Activated CD8-positive, alpha-beta memory T cell treated with anti-CD3 and anti-CD28 coated beads, Interleukin-2, amount 50 U/mL, for 4 hours (primary cell): ENCODE data around the gene IRF2BP1.

Experiments
- DNase-seq: peaks from one replicate; pipeline ENCODE4 v3.0.0-alpha.2; 2020

IRF2BP1 gene

GRCh38 chr19:45860359-45861259 is 25.3 kb downstream of the IRF2BP1 start:
- no peak for DNase-seq

- no peak for DNase-seq
Observed at GRCh38 chr19:45854167-45854778, 31.7 kb downstream of the IRF2BP1 start.

GRCh38 chr19:45852983-45853382 is 33.0 kb downstream of the IRF2BP1 start:
- DNase-seq = no peak

GRCh38 chr19:45852145-45852750 is 33.7 kb downstream of the IRF2BP1 start:
- no peak for DNase-seq

- no peak for DNase-seq
Observed at GRCh38 chr19:45848922-45849321, 37.0 kb downstream of the IRF2BP1 start.

GRCh38 chr19:45847663-45848062 is 38.3 kb downstream of the IRF2BP1 start:
- no peak for DNase-seq

GRCh38 chr19:45842198-45842597 is 43.7 kb downstream of the IRF2BP1 start:
- no peak for DNase-seq

- DNase-seq = no peak
Observed at GRCh38 chr19:45834970-45835369, 51.0 kb downstream of the IRF2BP1 start.
